ENCODE data around the gene ADGRB3.

The ADGRB3 gene

GRCh38 chr6:68760485-68760884, 125.4 kb downstream of the ADGRB3 start:
- Histone ChIP-seq H3K9me2 (replicated peaks; ENCODE audit: insufficient read depth, low read length) (no peaks in the 10 kb centered on the region), H3K9me3 (replicated peaks; ENCODE audit: insufficient read depth, low read length) (no peaks in the 10 kb centered on the region), H2AFZ (ENCODE audit: low read length) (no peak overlapping the region), H3K4me1 (ENCODE audit: low read length) (no peaks in the 10 kb centered on the region), H3K27ac (ENCODE audit: low read length) (no peak overlapping the region), H3K9ac (ENCODE audit: low read length) (no peak overlapping the region), H3K4me3 (ENCODE audit: low read length) (no peak overlapping the region), H3K27me3 (replicated peaks; ENCODE audit: insufficient read depth, low read length) (no peaks in the 10 kb centered on the region), H3K4me2 (ENCODE audit: low read depth, low read length) (no peak overlapping the region), H4K20me1 (ENCODE audit: insufficient read depth, low read length) (no peaks in the 10 kb centered on the region), H3K36me3 (replicated peaks; ENCODE audit: insufficient read depth, low read length) (no peaks in the 10 kb centered on the region), H3F3A (ENCODE audit: insufficient read depth, low read length) (no peaks in the 10 kb centered on the region), H3K79me2 (ENCODE audit: low read length) (no peaks in the 10 kb centered on the region)
- TF ChIP-seq EZH2 (optimal IDR thresholded peaks at IDR 0.05; ENCODE audit: low read depth, low read length) = no peak
- TF ChIP-seq EZH2phosphoT487 (IDR thresholded peaks at IDR 0.05; ENCODE audit: low read length) = no peak
- no peak for TF ChIP-seq CTCF (IDR thresholded peaks at IDR 0.05; ENCODE audit: low read length)
- no peak for DNase-seq

GRCh38 chr6:68760941-68761676, 126.0 kb downstream of the ADGRB3 start:
- no peaks in the 10 kb centered on the region for H3K27me3 ChIP-seq (replicated peaks; ENCODE audit: insufficient read depth, low read length)
- H3K4me1 ChIP-seq (ENCODE audit: low read length) = no peaks in the 10 kb centered on the region
- no peak overlapping the region for H3K4me2 ChIP-seq (ENCODE audit: low read depth, low read length)
- no peaks in the 10 kb centered on the region for H3K36me3 ChIP-seq (replicated peaks; ENCODE audit: insufficient read depth, low read length)
- no peaks in the 10 kb centered on the region for H3K9me3 ChIP-seq (replicated peaks; ENCODE audit: insufficient read depth, low read length)
- no peak for TF ChIP-seq EZH2 (optimal IDR thresholded peaks at IDR 0.05; ENCODE audit: low read depth, low read length)
- no peak for TF ChIP-seq CTCF (IDR thresholded peaks at IDR 0.05; ENCODE audit: low read length)
- no peak for TF ChIP-seq EZH2phosphoT487 (IDR thresholded peaks at IDR 0.05; ENCODE audit: low read length)
- no peak overlapping the region for H3K9ac ChIP-seq (ENCODE audit: low read length)
- no peaks in the 10 kb centered on the region for H3K79me2 ChIP-seq (ENCODE audit: low read length)
- no peak overlapping the region for H3K4me3 ChIP-seq (ENCODE audit: low read length)
- H3F3A ChIP-seq (ENCODE audit: insufficient read depth, low read length) = no peaks in the 10 kb centered on the region
- DNase-seq = no peak
- no peak overlapping the region for H3K27ac ChIP-seq (ENCODE audit: low read length)
- no peaks in the 10 kb centered on the region for H4K20me1 ChIP-seq (ENCODE audit: insufficient read depth, low read length)
- H2AFZ ChIP-seq (ENCODE audit: low read length) = no peak overlapping the region
- H3K9me2 ChIP-seq (replicated peaks; ENCODE audit: insufficient read depth, low read length) = no peaks in the 10 kb centered on the region

- Histone ChIP-seq H3K4me1 (ENCODE audit: low read length) (no peaks in the 10 kb centered on the region), H3K9ac (ENCODE audit: low read length) (no peak overlapping the region), H3K9me3 (replicated peaks; ENCODE audit: insufficient read depth, low read length) (no peaks in the 10 kb centered on the region), H3K79me2 (ENCODE audit: low read length) (no peaks in the 10 kb centered on the region), H3K9me2 (replicated peaks; ENCODE audit: insufficient read depth, low read length) (no peaks in the 10 kb centered on the region), H2AFZ (ENCODE audit: low read length) (no peak overlapping the region), H3K4me2 (ENCODE audit: low read depth, low read length) (no peak overlapping the region), H4K20me1 (ENCODE audit: insufficient read depth, low read length) (no peaks in the 10 kb centered on the region), H3F3A (ENCODE audit: insufficient read depth, low read length) (no peaks in the 10 kb centered on the region), H3K27ac (ENCODE audit: low read length) (no peak overlapping the region), H3K36me3 (replicated peaks; ENCODE audit: insufficient read depth, low read length) (no peaks in the 10 kb centered on the region), H3K27me3 (replicated peaks; ENCODE audit: insufficient read depth, low read length) (no peaks in the 10 kb centered on the region), H3K4me3 (ENCODE audit: low read length) (no peak overlapping the region)
- DNase-seq = no peak
- TF ChIP-seq CTCF (IDR thresholded peaks at IDR 0.05; ENCODE audit: low read length) (no peak), EZH2 (optimal IDR thresholded peaks at IDR 0.05; ENCODE audit: low read depth, low read length) (no peak), EZH2phosphoT487 (IDR thresholded peaks at IDR 0.05; ENCODE audit: low read length) (no peak)
Measured at GRCh38 chr6:68761985-68762384, 126.9 kb downstream of the ADGRB3 start.
